HepG2 (cell line): ENCODE results near the gene TRIM72. TPM values are rescaled to one million over a fixed set of nuclear protein-coding genes. Genes with fewer than 3 reads are reported as not detected.

ENCODE experiments used
- ATAC-seq: fragments of 200-7000 bp; cut with Tn5 transposase; 3 replicates; pipeline ENCODE4 v1.9.1; 2020; ENCODE audit warnings: mild to moderate bottlenecking, moderate library complexity
- BruUV-seq: library from RNA; stranded (reverse); fragments of 400-500 nt; replicated peaks from 2 replicates; lab custom pipeline; 2021; lab: Mats Ljungman, UMichigan
- CTCF ChIA-PET: fragments of 300-600 bp; formaldehyde crosslinking; extraction: SDS; loops from one replicate; lab custom pipeline; 2021; ENCODE audit warnings: low total read pairs, inconsistent platforms, low intra/inter-chr PET ratio; lab: Yijun Ruan, JAX
- POLR2A ChIA-PET: fragments of 350-600 bp; sonication (Branson Sonifier 250); formaldehyde crosslinking; loops from one replicate; lab custom pipeline; 2020; ENCODE audit warnings: antibody characterized with exemption, inconsistent platforms; lab: Yijun Ruan, JAX
- DNase-seq: peaks from one replicate; pipeline ENCODE4 v3.0.0-alpha.2; 2015; ENCODE audit warnings: low spot score
- FAIRE-seq: peaks from 3 replicates; lab custom pipeline; 2011; peaks lifted over from hg19 to GRCh38; lab: Jason Lieb, UNC
- H2AFZ ChIP-seq: one replicate; pipeline ENCODE4 v1.6.1; 2011; ENCODE audit warnings: low read length, inconsistent platforms
- H3K27ac ChIP-seq: fragments of 300-600 bp; 3 replicates; pipeline ENCODE4 v1.8.0; 2011; ENCODE audit warnings: mixed run types, mild to moderate bottlenecking, mixed read lengths, low read length, inconsistent platforms; ENCODE audit not compliant: insufficient read depth; ENCODE audit errors: extremely low read length
- H3K27me3 ChIP-seq, 2 experiments: fragments of 200-600 bp in 1 of 2; 2 replicates in 1 of 2; 3 replicates in 1 of 2; pipeline versions ENCODE4 v1.6.0 to v1.8.0; 2011; ENCODE audit warnings: low read length in 2 of 2, mild to moderate bottlenecking in 2 of 2, moderate library complexity in 2 of 2, inconsistent platforms in 1 of 2; ENCODE audit not compliant: insufficient read depth in 2 of 2, control insufficient read depth in 1 of 2
- H3K36me3 ChIP-seq, 2 experiments: fragments of 200-600 bp in 1 of 2; replicated peaks in 1 of 2; 2 replicates in 1 of 2; 3 replicates in 1 of 2; pipeline versions ENCODE4 v1.5.1 to v1.8.0; 2011; ENCODE audit warnings: low read length in 2 of 2, inconsistent platforms in 1 of 2; ENCODE audit not compliant: insufficient read depth in 2 of 2, control insufficient read depth in 1 of 2
- H3K4me1 ChIP-seq: 2 replicates; pipeline ENCODE4 v1.5.1; 2012; ENCODE audit warnings: low read length, inconsistent platforms; ENCODE audit not compliant: insufficient read depth
- H3K4me2 ChIP-seq: 2 replicates; pipeline ENCODE4 v1.6.0; 2011; ENCODE audit warnings: low read depth, low read length, inconsistent platforms
- H3K4me3 ChIP-seq, 3 experiments: fragments of 200-600 bp in 1 of 3; sonication (generic), shearing (Covaris generic) in 1 of 3; replicated peaks in 1 of 3; 2 replicates each; pipeline ENCODE4 v1.5.1; 2011 to 2016; ENCODE audit warnings: low read length in 3 of 3, inconsistent platforms in 2 of 3, low read depth in 2 of 3, mild to moderate bottlenecking in 2 of 3, control low read depth in 1 of 3, mixed read lengths in 1 of 3; ENCODE audit not compliant: insufficient read depth in 1 of 3
- H3K79me2 ChIP-seq: one replicate; pipeline ENCODE4 v1.6.1; 2011; ENCODE audit warnings: low read length, inconsistent platforms; ENCODE audit not compliant: insufficient read depth
- H3K9ac ChIP-seq: 2 replicates; pipeline ENCODE4 v1.6.0; 2011; ENCODE audit warnings: mild to moderate bottlenecking, low read depth, low read length, inconsistent platforms; ENCODE audit not compliant: insufficient read depth
- H3K9me3 ChIP-seq: 2 replicates; pipeline ENCODE4 v1.5.1; 2012; ENCODE audit warnings: mild to moderate bottlenecking, low read length
- H4K20me1 ChIP-seq: 2 replicates; pipeline ENCODE4 v1.6.0; 2011; ENCODE audit warnings: inconsistent platforms, mild to moderate bottlenecking, low read length, moderate library complexity; ENCODE audit not compliant: insufficient read depth
- ATF3 ChIP-seq: sonication (generic); formaldehyde crosslinking; IDR thresholded peaks from 2 replicates; pipeline ENCODE4 v1.4.0; 2020; ENCODE audit warnings: missing genetic modification reagents
- GPBP1L1 ChIP-seq: sonication (generic); formaldehyde crosslinking; IDR thresholded peaks from 2 replicates; pipeline ENCODE4 v1.5.0; 2020; ENCODE audit warnings: mild to moderate bottlenecking, missing genetic modification reagents
- HNF1A ChIP-seq, 2 experiments: sonication (generic) in 1 of 2; formaldehyde crosslinking in 1 of 2; IDR thresholded peaks; 2 replicates each; pipeline versions ENCODE4 v1.4.0 to v1.6.1; 2016 to 2020; ENCODE audit warnings: borderline replicate concordance in 1 of 2, low read depth in 1 of 2, mild to moderate bottlenecking in 1 of 2, missing genetic modification reagents in 1 of 2
- PHB2 ChIP-seq: fragments of 450-650 bp; IDR thresholded peaks from 2 replicates; pipeline ENCODE4 v1.6.1; 2018; ENCODE audit not compliant: partially characterized antibody
- RBFOX2 ChIP-seq: fragments of 200-400 bp; formaldehyde crosslinking; IDR thresholded peaks from 2 replicates; pipeline ENCODE4 v1.6.1; 2017; ENCODE audit warnings: low read depth, mild to moderate bottlenecking, low read length
- SIN3A ChIP-seq: IDR thresholded peaks from 2 replicates; pipeline ENCODE4 v1.6.1; 2011; ENCODE audit warnings: low read depth, mild to moderate bottlenecking, control low read depth, low read length, borderline replicate concordance
- TFDP2 ChIP-seq: sonication (generic); formaldehyde crosslinking; IDR thresholded peaks from 2 replicates; pipeline ENCODE4 v1.4.0; 2020; ENCODE audit warnings: missing genetic modification reagents
- TFE3 ChIP-seq: IDR thresholded peaks from 2 replicates; pipeline ENCODE4 v1.6.1; 2016
- THAP7 ChIP-seq: sonication (generic); formaldehyde crosslinking; IDR thresholded peaks from 2 replicates; pipeline ENCODE4 v1.8.1; 2023; ENCODE audit warnings: mild to moderate bottlenecking, missing genetic modification reagents
- YEATS4 ChIP-seq: sonication (generic); formaldehyde crosslinking; IDR thresholded peaks from 2 replicates; pipeline ENCODE4 v1.4.0; 2020; ENCODE audit warnings: missing genetic modification reagents, borderline replicate concordance
- ZNF235 ChIP-seq: sonication (generic); formaldehyde crosslinking; IDR thresholded peaks from 2 replicates; pipeline ENCODE4 v1.8.1; 2023; ENCODE audit warnings: mild to moderate bottlenecking, missing genetic modification reagents, borderline replicate concordance
- ZNF326 ChIP-seq: sonication (generic); formaldehyde crosslinking; IDR thresholded peaks from 2 replicates; pipeline ENCODE4 v1.4.0; 2020; ENCODE audit warnings: missing genetic modification reagents, borderline replicate concordance
- ZSCAN21 ChIP-seq: sonication (generic); formaldehyde crosslinking; IDR thresholded peaks from 2 replicates; pipeline ENCODE4 v1.8.0; 2022; ENCODE audit warnings: mild to moderate bottlenecking, missing genetic modification reagents, moderate library complexity, borderline replicate concordance
- WGBS: methylation state at CpG from one replicate; pipeline ENCODE4 v1.1.6; 2017; ENCODE audit warnings: low lambda C conversion rate; 5-methylcytosine and 5-hydroxymethylcytosine counted together
- in situ Hi-C: cut with HindIII; loops from 2 replicates; pipeline ENCODE4 v1.10.0; 2017; ENCODE audit warnings: low pct_unique_long_range_greater_than_20kb; ENCODE audit not compliant: extremely low pct_ligation_motif_present
- intact Hi-C: fragments of 100-400 bp; cut with micrococcal nuclease; formaldehyde crosslinking; loops from one replicate; pipeline ENCODE4 v1.10.0; 2022; ENCODE audit not compliant: unreplicated experiment
- polyA plus RNA-seq, 8 experiments: library from polyadenylated mRNA; depleted of rRNA in 3 of 8; stranded (reverse) in 7 of 8; unstranded in 1 of 8; fragments of >200 nt; fragmentation: Illumina TruSeq in 4 of 8; extraction: Trizol in 4 of 8; gene quantifications; 2 replicates each; pipeline versions ENCODE4 v1.2.1 to v1.2.3, GENCODE V29; 2011 to 2016; ENCODE audit warnings: low read depth in 4 of 8, missing spikeins in 1 of 8, mixed read lengths in 1 of 8; ENCODE audit not compliant: insufficient read depth in 1 of 8
- total RNA-seq, 5 experiments: library from RNA; depleted of rRNA; stranded (reverse); fragments of >200 nt; fragmentation: Illumina TruSeq; extraction: Trizol; gene quantifications; 2 replicates each; pipeline ENCODE4 v1.2.3, GENCODE V29; 2016; ENCODE audit warnings: low read depth in 1 of 5

The TRIM72 gene
- total and polyA plus RNA-seq, 2 of the 13 experiments (the other 11 are each of a cell fraction or from before 2014, with no cell fraction given) = not detected

GRCh38 chr16:31216422-31217135 lies 2.7 kb downstream of the TRIM72 start, which contains the start of gene PYDC1:
Gene PYDC1, minus strand, starts transcription at chr16:31217135. Its CDS starts 107 bp downstream, at chr16:31217028.
- peak within 1 kb of the TSS in 1 of 3 experiments; percentile 69; a peak in 1 of 6 replicates for H3K4me3 ChIP-seq
- H3K36me3 ChIP-seq = no peaks in the 10 kb centered on the region
- ChIA-PET CTCF (no interaction called here), POLR2A (interaction anchor here (2.3 kb wide), 1 partner anchor 36 kb away, joined by 11 read pairs; the partner anchor contains the start of gene FUS)
- no peak for ATAC-seq
- no peak for DNase-seq
- H3K9me3 ChIP-seq = no peaks in the 10 kb centered on the region
- H3K79me2 ChIP-seq = no peaks in the 10 kb centered on the region
- intact Hi-C loops = no loop called here
- H4K20me1 ChIP-seq = no peaks in the 10 kb centered on the region
- H3K9ac ChIP-seq = no peak within 1 kb of the TSS
- no peak within 1 kb of the TSS for H3K27ac ChIP-seq
- peak within 1 kb of the TSS; percentile 85; the same call in 1 of the 2 replicates for H3K4me2 ChIP-seq
- H3K4me1 ChIP-seq = peaks cover 12% of the 10 kb centered on the region
- WGBS = 65% methylated on average over 36 of the region's 52 CpGs
- no peak within 1 kb of the TSS for H2AFZ ChIP-seq
- FAIRE-seq = no peak
- no TSS peak for BruUV-seq
- in situ Hi-C loops = loop anchor here (25.0 kb wide), 2 partner anchors 221 to 646 kb away; partner anchors contain the start of genes COX6A2, ZNF267 and ZNF843
- H3K27me3 ChIP-seq = peaks cover 22 to 67% of the 10 kb centered on the region in 2 experiments
- TF ChIP-seq TFDP2 (CRISPR knock-in tag) (no peak), YEATS4 (CRISPR knock-in tag) (no peak), RBFOX2 (no peak), ZNF326 (no peak), PHB2 (no peak), GPBP1L1 (CRISPR knock-in tag) (no peak), ATF3 (CRISPR knock-in tag) (no peak), SIN3A (no peak), TFE3 (CRISPR knock-in tag) (no peak), ZNF235 (CRISPR knock-in tag) (no peak), HNF1A (IDR thresholded peaks at IDR 0.05; ENCODE audit: low read depth) (no peak), HNF1A (CRISPR knock-in tag; IDR thresholded peaks at IDR 0.05; ENCODE audit: borderline replicate concordance) (no peak), ZSCAN21 (CRISPR knock-in tag) (no peak), THAP7 (CRISPR knock-in tag) (no peak)
